ENCODE results near the gene KSR2.

DNA sequence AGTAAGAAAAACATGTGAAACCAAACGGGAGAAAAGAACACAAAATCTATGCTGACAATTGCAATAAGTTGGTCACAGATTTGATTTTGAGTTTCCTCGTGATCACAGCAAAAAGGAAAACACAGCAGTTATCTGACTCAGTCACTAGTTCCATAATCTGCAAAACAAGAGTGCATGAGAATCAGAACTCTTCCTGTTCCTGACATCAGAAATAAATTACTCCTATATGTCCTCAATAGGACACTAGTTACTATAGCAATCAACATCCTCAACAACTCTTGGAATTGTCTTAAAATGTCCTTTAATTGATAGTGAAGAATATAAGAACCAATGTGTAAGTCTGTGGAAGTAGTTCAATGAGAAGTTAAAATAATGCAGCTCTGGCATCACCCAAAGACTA lies 339.3 kb downstream of the KSR2 start:
- no peak for TF ChIP-seq POLR2A (IDR thresholded peaks at IDR 0.05)
- TF ChIP-seq, protein P1, sequence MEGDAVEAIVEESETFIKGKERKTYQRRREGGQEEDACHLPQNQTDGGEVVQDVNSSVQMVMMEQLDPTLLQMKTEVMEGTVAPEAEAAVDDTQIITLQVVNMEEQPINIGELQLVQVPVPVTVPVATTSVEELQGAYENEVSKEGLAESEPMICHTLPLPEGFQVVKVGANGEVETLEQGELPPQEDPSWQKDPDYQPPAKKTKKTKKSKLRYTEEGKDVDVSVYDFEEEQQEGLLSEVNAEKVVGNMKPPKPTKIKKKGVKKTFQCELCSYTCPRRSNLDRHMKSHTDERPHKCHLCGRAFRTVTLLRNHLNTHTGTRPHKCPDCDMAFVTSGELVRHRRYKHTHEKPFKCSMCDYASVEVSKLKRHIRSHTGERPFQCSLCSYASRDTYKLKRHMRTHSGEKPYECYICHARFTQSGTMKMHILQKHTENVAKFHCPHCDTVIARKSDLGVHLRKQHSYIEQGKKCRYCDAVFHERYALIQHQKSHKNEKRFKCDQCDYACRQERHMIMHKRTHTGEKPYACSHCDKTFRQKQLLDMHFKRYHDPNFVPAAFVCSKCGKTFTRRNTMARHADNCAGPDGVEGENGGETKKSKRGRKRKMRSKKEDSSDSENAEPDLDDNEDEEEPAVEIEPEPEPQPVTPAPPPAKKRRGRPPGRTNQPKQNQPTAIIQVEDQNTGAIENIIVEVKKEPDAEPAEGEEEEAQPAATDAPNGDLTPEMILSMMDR (IDR thresholded peaks at IDR 0.05 in 4 of 5, conservative IDR thresholded peaks at IDR 0.05 in 1 of 5) = no peak

Measured in gastrocnemius medialis (tissue), 4 donors.